Thoracic aorta (tissue), 2 donors: ENCODE data around the gene TRIO. TPM values are rescaled to one million over a fixed set of nuclear protein-coding genes. Genes with fewer than 3 reads are reported as not detected.

Source experiments
- ATAC-seq: fragments of 150-250 bp; one replicate; pipeline ENCODE4 v1.8.0; 2017; ENCODE audit warnings: low read depth; ENCODE audit not compliant: insufficient number of reproducible peaks, low FRiP score
- DNase-seq: peaks from one replicate; pipeline ENCODE4 v3.0.0-alpha.2; 2020; ENCODE audit warnings: low spot score
- H3K27ac ChIP-seq, 2 donors: fragments of 200-600 bp; sonication (generic); 1 replicate in 1 of 2; 2 replicates in 1 of 2; pipeline ENCODE4 v1.5.1; 2016; ENCODE audit warnings: mild to moderate bottlenecking in 2 of 2, moderate library complexity in 2 of 2
- H3K27me3 ChIP-seq: fragments of 200-600 bp; sonication (generic); replicated peaks from 2 replicates; pipeline ENCODE4 v1.6.0; 2016; ENCODE audit warnings: mild to moderate bottlenecking; ENCODE audit not compliant: insufficient read depth
- H3K36me3 ChIP-seq: fragments of 200-600 bp; sonication (generic); one replicate; pipeline ENCODE4 v1.5.1; 2016
- H3K4me1 ChIP-seq, 2 donors: fragments of 200-600 bp; sonication (generic); 1 replicate in 1 of 2; 2 replicates in 1 of 2; pipeline versions ENCODE4 v1.5.1 to v1.6.0; 2016; ENCODE audit warnings: low read depth in 2 of 2, mild to moderate bottlenecking in 1 of 2; ENCODE audit not compliant: control insufficient read depth in 1 of 2
- H3K4me3 ChIP-seq: fragments of 200-600 bp; sonication (generic); 2 replicates; pipeline ENCODE4 v1.5.1; 2016; ENCODE audit warnings: mild to moderate bottlenecking
- H3K9me3 ChIP-seq: fragments of 200-600 bp; sonication (generic); 2 replicates; pipeline ENCODE4 v1.5.1; 2016
- CTCF ChIP-seq: fragments of 200-600 bp; sonication (generic); IDR thresholded peaks from one replicate; pipeline ENCODE4 v1.5.1; 2019; ENCODE audit warnings: antibody characterized with exemption
- total RNA-seq, 2 donors: library from RNA; depleted of rRNA; stranded (reverse); fragments of >200 nt; gene quantifications; one replicate each; pipeline versions ENCODE4 v1.1.0 to v1.2.3, GENCODE V29; 2016

The TRIO gene
- total RNA-seq, 2 donors from 2014 or later: 219 to 300 TPM

DNA sequence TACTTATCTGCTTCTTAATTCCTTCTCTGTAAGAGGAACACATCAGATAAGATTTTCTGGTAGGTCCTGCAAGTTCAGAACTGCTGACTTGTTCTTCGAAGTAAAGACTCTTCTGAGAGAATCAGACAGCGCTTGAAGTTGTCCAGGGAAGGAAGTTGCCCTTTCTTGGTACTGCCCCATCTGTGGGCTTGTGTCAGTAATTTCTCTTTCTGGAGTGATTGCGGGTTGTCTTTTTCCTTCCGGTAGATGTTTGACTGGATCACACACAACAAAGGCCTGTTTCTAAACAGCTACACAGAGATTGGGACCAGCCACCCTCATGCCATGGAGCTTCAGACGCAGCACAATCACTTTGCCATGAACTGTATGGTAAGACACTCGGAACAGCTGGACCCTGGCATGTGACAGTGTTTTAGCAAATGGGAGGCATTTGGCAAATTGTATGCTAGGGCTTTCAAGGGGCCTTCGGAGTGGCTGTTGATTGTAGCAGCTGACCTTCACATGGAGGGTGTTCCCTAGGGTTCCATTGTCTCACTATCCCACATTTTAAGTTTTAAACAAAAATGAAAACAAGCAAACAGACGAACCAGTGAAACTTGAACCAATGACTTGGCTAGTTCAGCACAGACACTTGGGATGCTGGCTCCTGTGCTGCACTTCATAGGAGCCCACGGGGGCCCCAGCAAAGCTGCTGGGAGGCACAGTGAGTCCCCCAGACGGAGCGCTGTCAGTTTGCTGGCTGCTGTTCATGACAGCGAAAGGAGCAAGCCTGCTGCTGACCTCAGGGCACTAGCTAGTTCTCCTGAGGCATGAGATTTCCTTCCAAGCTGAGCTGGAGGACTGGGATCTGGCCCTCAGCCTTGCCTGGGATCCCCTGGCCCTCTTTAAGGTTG lies 149.9 kb downstream of the TRIO start:
- Histone ChIP-seq H3K27me3 (no peaks in the 10 kb centered on the region), H3K4me1 (peaks cover 8 to 27% of the 10 kb centered on the region in 2 donors), H3K9me3 (no peaks in the 10 kb centered on the region), H3K36me3 (peaks cover 13% of the 10 kb centered on the region), H3K4me3 (no peak overlapping the region), H3K27ac (no peak overlapping the region)
- DNase-seq: no peak
- no peak for ATAC-seq
- TF ChIP-seq CTCF: no peak

GRCh38 chr5:14295610-14296009 lies 152.5 kb downstream of the TRIO start:
- Histone ChIP-seq H3K4me1 (peaks cover 8 to 29% of the 10 kb centered on the region in 2 donors), H3K4me3 (no peak overlapping the region), H3K27me3 (no peaks in the 10 kb centered on the region), H3K9me3 (no peaks in the 10 kb centered on the region), H3K36me3 (peaks cover 5% of the 10 kb centered on the region), H3K27ac (no peak overlapping the region)
- TF ChIP-seq CTCF: no peak
- ATAC-seq: no peak
- no peak for DNase-seq

- H3K4me3 ChIP-seq: no peak overlapping the region
Measured at GRCh38 chr5:14296533-14297331, 153.6 kb downstream of the TRIO start.

GRCh38 chr5:14297697-14298096 lies 154.6 kb downstream of the TRIO start:
- H3K27ac ChIP-seq: no peak overlapping the region
- no peak for ATAC-seq

More at GRCh38 chr5:14296533-14297331, 153.6 kb downstream of the TRIO start:
- Histone ChIP-seq H3K36me3 (peaks cover 5% of the 10 kb centered on the region), H3K27ac (no peak overlapping the region), H3K9me3 (no peaks in the 10 kb centered on the region), H3K27me3 (no peaks in the 10 kb centered on the region), H3K4me1 (peaks cover 8 to 29% of the 10 kb centered on the region in 2 donors)
- ATAC-seq (no peak), DNase-seq (no peak)
- TF ChIP-seq CTCF: no peak

More at GRCh38 chr5:14297697-14298096, 154.6 kb downstream of the TRIO start:
- Histone ChIP-seq H3K36me3 (peaks cover 5% of the 10 kb centered on the region), H3K9me3 (no peaks in the 10 kb centered on the region), H3K27me3 (no peaks in the 10 kb centered on the region), H3K4me1 (peaks cover 8 to 29% of the 10 kb centered on the region in 2 donors), H3K4me3 (no peak overlapping the region)
- TF ChIP-seq CTCF: no peak
- DNase-seq: no peak
